NCI-H1048 (cell line): ENCODE data around the gene CCNQ.
A peak's percentile ranks its signal among the peaks of the same experiment; 100 is the strongest.

Source experiments
- DNase-seq: peaks from one replicate; lab custom pipeline; 2025; lab: John Stamatoyannopoulos, UW

Gene CCNQ

DNA sequence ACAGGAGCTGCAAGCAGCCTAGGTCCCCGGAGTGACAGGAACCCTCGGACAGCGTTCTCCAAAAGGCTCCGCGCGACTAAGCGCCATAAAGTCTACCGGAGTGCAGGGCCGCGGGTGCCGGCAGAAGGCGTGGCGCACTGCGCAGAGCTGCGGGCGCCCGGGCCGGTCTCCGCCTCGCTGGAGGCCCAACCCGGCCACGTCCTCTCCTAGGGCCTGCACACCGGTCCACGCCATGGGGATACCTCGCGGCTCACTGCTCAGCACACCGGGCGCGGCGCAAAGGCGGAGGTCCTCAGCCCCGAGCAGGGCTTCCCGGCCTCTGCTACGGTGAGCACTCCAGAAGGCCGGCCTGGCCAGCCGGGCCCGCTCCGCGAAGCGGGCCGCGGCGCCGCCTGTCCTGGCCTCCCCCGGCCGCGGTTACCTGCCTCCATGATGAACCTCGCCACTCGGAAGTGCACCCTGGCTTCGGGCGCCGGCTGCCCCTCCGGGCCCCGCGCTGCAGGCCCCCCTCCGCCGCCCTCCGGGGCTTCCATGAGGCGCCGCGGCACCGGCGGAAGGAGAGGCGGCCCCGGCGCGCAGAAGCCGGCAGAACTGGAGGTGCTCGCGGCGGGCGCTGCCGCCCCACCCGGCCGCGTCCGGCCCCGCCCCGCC is at the start of gene CCNQ:
TSS of gene CCNQ (minus strand) at position 599 of the 651 bp plus-strand sequence. CDS start at position 533, 66 bp downstream.
- no peak for DNase-seq

DNA sequence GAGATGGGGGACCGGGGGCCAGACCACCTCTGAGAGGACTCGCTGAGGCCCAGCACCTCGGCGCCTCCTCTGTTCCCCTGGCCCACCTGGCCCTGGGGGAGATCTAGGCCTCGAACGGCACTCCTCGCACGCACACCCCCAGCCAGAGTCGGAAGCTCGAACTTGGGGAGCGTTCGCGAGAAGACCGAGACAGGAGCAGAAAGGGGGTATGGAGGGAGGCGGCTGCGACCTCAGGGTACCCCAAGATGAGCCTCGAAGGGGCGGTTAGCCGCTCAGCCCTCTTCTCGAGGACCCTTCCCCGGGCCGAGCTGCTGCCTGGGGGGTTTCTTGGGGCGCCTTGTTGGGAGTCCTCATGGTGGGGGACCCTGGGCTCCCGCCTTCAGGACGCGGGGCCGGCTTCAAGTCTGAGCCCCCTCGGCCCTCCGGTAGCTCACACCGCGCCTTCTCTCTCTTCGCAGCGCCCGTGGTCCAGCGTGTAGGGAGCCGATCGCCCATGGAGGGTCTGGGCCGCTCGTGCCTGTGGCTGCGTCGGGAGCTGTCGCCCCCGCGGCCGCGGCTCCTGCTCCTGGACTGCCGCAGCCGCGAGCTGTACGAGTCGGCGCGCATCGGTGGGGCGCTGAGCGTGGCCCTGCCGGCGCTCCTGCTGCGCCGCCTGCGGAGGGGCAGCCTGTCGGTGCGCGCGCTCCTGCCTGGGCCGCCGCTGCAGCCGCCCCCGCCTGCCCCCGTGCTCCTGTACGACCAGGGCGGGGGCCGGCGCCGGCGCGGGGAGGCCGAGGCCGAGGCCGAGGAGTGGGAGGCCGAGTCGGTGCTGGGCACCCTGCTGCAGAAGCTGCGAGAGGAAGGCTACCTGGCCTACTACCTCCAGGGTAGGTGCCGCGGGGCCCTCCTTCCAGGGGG is 48.8 kb upstream of the CCNQ start:
- no peak for DNase-seq

- DNase-seq = peak; percentile 35
Measured at GRCh38 chrX:153646620-153647373, 47.9 kb upstream of the CCNQ start, which contains the start of gene DUSP9. Gene DUSP9, plus strand, starts transcription at chrX:153647203. Its CDS starts 751 bp downstream, at chrX:153647954.

DNA sequence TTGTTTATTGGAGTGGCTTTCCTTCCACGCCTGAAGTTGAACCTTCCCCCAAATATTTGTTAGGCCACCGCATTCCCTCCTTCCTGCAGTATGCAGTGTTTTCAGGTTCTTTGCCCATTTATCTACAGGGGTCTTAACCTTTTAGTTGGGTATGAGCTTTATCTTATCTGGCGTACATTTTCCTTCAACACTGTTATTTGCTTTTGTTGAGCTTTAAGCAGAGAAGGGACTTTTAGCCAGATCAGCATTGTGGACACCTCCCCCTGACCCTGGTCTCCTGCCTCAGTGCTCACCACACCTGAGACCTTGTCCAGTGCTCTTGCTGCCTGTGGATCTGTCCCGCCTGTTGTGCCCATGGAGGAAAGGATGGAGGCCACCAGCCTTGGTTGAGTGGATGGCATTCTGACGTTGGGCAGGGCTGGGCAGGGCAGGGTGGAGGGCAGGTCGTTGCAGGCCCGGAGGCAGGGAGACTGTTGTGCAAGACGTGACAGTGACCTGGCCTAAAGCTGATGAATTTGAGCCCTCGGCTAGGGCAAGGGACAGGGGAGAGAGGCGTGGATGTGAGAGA is 47.1 kb upstream of the CCNQ start:
- no peak for DNase-seq

DNA sequence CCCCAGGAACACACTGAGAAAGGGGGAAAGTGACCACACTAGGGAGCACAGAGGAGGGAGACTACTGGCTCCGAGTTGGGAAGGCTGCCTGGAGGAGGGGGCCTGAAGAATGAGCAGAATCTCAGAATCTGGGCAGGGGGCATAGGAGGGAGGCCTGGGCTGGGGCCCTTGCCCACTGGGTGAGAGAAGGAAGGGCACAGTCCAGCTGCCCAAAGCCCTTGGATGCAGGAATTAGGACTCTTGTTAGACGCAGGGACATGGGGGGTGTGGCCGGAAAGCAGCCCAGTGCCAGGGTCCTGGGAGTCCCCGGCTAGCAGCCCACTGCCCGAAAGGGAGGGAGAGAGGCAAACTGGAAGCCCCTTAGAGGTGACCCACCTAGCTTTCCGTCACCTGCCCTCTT is 46.2 kb upstream of the CCNQ start:
- DNase-seq = no peak

DNA sequence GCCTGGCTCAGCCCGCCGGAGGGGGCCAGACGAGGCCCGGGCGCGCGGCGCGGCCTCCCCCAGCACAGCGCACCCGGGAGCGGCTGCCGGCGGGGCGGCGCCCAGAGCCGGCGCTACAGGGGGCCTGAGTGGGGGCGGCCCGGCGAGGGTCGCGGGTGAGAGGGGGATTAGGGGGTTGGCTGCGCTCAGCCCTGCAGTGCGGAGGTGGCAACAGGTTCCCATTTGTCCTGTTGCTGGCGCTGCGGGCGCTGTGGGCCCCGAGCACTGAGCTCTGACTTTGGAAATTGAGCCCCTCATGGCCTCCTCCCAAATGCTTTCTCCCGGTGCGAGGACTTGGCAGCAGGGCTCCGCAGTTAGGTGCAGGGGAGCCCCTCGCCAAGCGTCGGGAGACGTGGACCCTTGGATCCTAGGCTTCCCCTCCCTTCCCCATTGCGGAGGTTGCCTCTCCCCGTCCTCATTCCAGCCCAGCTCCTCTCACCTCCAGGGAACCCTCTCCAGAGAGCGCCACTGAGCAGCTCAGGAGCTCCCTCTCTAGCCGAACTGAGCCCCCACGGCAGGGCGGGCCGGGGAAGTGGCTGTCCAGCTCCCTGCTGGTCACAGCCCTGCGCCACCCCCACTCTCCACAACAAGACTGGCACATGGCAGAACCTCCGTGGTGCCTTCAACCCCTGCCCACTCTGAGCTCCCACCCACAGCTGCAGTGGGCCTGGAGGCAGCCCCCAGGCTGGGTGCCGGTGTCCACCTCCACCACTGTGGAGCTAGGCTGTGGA is 45.6 kb upstream of the CCNQ start:
- no peak for DNase-seq

GRCh38 chrX:153643431-153644351 is 44.8 kb upstream of the CCNQ start:
- DNase-seq = no peak

DNA sequence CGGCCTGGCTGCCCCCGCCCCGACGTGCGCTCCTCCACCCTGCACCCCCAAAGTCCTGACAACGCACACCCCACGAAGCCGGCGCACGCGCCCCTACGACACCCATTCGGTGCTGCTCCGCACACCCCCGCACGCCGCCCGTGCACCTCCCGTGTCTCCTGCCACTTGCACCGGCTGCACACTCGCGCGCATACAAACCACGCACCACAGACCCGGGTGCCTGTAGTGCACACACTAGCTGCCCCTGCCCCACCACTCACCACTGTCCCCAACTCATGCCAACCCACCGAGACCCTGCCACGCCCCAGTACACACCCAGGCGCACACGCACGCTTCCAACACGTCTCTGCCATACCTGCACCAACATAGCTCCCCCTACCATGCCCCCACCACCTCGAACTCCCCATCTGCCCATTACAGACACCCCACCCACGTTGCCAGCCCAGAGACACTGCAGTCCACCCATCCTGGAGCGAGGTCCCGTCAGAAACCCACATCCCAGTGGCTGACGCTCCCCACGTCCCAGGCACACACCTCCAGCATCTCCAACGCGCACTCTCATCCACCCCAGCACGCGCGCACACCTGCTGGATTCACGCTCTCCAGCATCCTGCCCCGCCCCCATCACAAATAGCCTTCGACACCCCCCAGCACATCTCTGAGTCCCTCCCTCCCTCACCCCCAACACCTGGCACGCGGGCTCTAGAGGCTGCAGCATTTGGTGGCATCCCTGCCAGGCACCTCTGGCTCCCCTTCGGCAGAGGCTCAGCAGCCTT is 43.9 kb upstream of the CCNQ start:
- DNase-seq = no peak

GRCh38 chrX:153642051-153642654 is 43.2 kb upstream of the CCNQ start:
- no peak for DNase-seq

DNA sequence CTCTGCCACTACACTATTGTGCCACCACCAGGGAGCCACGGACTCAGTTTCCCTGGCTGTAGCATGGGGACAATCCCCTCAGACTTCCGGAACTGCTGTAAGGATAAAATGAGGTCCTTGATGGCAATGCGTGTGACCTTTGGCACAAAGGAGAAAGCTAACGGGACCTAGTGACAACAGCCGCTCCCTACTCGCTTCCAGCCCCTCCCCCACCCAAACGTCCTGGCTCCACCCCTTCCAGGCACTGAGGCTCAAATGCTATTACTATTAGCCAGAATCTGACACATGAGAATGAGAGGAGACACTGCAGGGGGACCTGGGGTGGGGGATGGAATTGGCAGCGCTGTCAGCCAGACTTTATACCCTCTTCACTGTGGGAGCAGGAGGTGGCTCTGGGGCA is 42.7 kb upstream of the CCNQ start:
- DNase-seq = no peak

GRCh38 chrX:153640736-153641575 is 42.0 kb upstream of the CCNQ start:
- no peak for DNase-seq

- no peak for DNase-seq
Measured at GRCh38 chrX:153640045-153640686, 41.2 kb upstream of the CCNQ start.

- no peak for DNase-seq
Measured at GRCh38 chrX:153639177-153640044, 40.5 kb upstream of the CCNQ start.

DNA sequence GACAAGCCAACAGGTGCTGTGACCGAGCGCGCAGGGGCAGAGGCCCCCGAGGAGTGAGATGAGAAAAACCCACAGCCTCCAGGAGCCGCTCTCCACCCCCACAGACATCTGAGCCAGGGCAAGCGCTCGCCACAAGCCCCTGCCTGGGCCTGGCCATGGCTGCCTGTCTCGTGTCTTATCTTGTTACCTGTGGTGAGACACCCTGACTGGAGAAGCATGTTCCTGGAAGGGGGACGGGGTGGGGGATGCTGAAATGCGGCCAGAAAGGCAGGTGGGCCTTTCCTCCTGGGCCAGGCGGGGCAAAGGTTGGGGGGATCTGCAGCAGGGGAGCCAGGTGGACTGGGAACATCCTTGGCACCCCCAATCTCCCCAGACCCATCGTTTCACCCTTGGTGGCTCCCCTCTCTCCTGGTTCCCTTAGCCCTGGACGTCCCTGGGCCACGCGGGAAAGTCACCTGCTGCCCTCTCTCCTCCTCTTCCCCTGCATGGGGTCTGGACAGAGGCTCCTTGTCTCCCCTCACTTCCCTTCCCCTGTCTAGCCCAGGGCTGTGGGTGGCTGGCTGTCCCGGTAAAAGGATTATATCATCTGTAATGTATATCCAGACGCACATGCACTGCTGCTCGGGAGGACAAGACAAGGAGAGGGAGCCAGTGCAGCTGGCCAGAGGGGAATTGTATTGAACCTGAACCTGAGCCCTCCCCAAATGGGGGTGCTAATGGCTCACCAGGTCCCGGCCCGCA is 39.7 kb upstream of the CCNQ start:
- DNase-seq = no peak

DNA sequence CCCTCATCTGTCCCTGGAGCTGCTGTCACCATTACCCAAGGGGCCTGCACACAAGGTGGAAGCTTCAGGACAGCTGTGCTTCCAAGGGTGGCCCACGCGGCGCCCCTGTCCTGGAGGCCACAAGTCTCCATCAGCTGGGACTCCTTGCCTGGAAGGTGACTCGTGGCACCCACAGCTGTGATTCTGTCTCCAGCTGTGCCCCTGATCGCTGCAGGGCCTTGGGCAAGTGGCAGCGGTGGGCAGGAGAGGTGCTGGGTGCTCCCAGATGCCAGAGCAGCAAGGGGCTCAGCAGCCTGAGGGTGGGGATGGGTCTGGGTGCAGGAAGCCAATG is 39.1 kb upstream of the CCNQ start:
- DNase-seq = no peak
